ENCODE results near the gene PCDH12. TPM values are rescaled to one million over a fixed set of nuclear protein-coding genes. Genes with fewer than 3 reads are reported as not detected.
A peak's percentile ranks its signal among the peaks of the same experiment; 100 is the strongest.

PCDH12 gene
- total and polyA plus RNA-seq, 2 experiments from 2014 or later = 0.42 to 4.5 TPM

GRCh38 chr5:141914199-141914743 lies 43.7 kb downstream of the PCDH12 start:
- Histone ChIP-seq H3K79me2 (no peaks in the 10 kb centered on the region), H3K4me1 (ENCODE audit: insufficient read depth) (peaks cover 10% of the 10 kb centered on the region), H3K4me2 (peak overlapping the region; percentile 89), H3K9me3 (ENCODE audit: low read depth) (no peaks in the 10 kb centered on the region), H3K36me3 (replicated peaks; ENCODE audit: insufficient read depth, low read depth) (no peaks in the 10 kb centered on the region), H2AFZ (peak overlapping the region; percentile 20), H3K4me3 (peak overlapping the region; percentile 27), H3K9me2 (replicated peaks; ENCODE audit: insufficient read depth) (no peaks in the 10 kb centered on the region), H3K27me3 (peaks cover 15% of the 10 kb centered on the region), H4K20me1 (ENCODE audit: insufficient read depth, poor library complexity, severe bottlenecking) (no peaks in the 10 kb centered on the region), H3K27ac (no peak overlapping the region)
- 13% methylated on average over 39 of the region's 40 CpGs for WGBS (ENCODE audit: low lambda C conversion rate, missing lambda C conversion rate)
- TF ChIP-seq CTCF (IDR thresholded peaks at IDR 0.05; ENCODE audit: poor library complexity) = peak; percentile 39
- no peak for TF ChIP-seq EZH2phosphoT487 (IDR thresholded peaks at IDR 0.05; ENCODE audit: low read depth, severe bottlenecking, unreplicated experiment)
- DNase-seq (ENCODE audit: low spot score) = peak; percentile 63

GRCh38 chr5:141913560-141914198 lies 44.3 kb downstream of the PCDH12 start:
- Histone ChIP-seq H4K20me1 (ENCODE audit: insufficient read depth, poor library complexity, severe bottlenecking) (no peaks in the 10 kb centered on the region), H3K27me3 (peaks cover 15% of the 10 kb centered on the region), H3K4me1 (ENCODE audit: insufficient read depth) (peaks cover 10% of the 10 kb centered on the region), H3K79me2 (no peaks in the 10 kb centered on the region), H3K9me3 (ENCODE audit: low read depth) (no peaks in the 10 kb centered on the region), H3K4me2 (peak overlapping the region; percentile 89), H3K27ac (no peak overlapping the region), H3K36me3 (replicated peaks; ENCODE audit: insufficient read depth, low read depth) (no peaks in the 10 kb centered on the region), H3K9me2 (replicated peaks; ENCODE audit: insufficient read depth) (no peaks in the 10 kb centered on the region), H3K4me3 (peak overlapping the region; percentile 27), H2AFZ (peak overlapping the region; percentile 20)
- WGBS (ENCODE audit: low lambda C conversion rate, missing lambda C conversion rate) = 24% methylated on average over 16 of the region's 16 CpGs
- no peak for DNase-seq (ENCODE audit: low spot score)
- no peak for TF ChIP-seq EZH2 (IDR thresholded peaks at IDR 0.05; ENCODE audit: borderline replicate concordance)
- TF ChIP-seq EZH2phosphoT487 (IDR thresholded peaks at IDR 0.05; ENCODE audit: low read depth, severe bottlenecking, unreplicated experiment) = no peak
- no peak for TF ChIP-seq CTCF (IDR thresholded peaks at IDR 0.05; ENCODE audit: poor library complexity)

- H3K27ac ChIP-seq = no peak overlapping the region
- no peak for DNase-seq (ENCODE audit: low spot score)
- no peaks in the 10 kb centered on the region for H3K79me2 ChIP-seq
- 56% methylated on average over 2 of the region's 2 CpGs for WGBS (ENCODE audit: low lambda C conversion rate, missing lambda C conversion rate)
- peaks cover 10% of the 10 kb centered on the region for H3K4me1 ChIP-seq (ENCODE audit: insufficient read depth)
- no peak overlapping the region for H3K4me2 ChIP-seq
- no peaks in the 10 kb centered on the region for H3K9me3 ChIP-seq (ENCODE audit: low read depth)
- H3K4me3 ChIP-seq = no peak overlapping the region
- no peaks in the 10 kb centered on the region for H3K9me2 ChIP-seq (replicated peaks; ENCODE audit: insufficient read depth)
- H3K36me3 ChIP-seq (replicated peaks; ENCODE audit: insufficient read depth, low read depth) = no peaks in the 10 kb centered on the region
- H4K20me1 ChIP-seq (ENCODE audit: insufficient read depth, poor library complexity, severe bottlenecking) = no peaks in the 10 kb centered on the region
- no peak overlapping the region for H2AFZ ChIP-seq
- H3K27me3 ChIP-seq = peaks cover 9% of the 10 kb centered on the region
- no peak for TF ChIP-seq CTCF (IDR thresholded peaks at IDR 0.05; ENCODE audit: poor library complexity)
- TF ChIP-seq EZH2phosphoT487 (IDR thresholded peaks at IDR 0.05; ENCODE audit: low read depth, severe bottlenecking, unreplicated experiment) = no peak
- TF ChIP-seq EZH2 (IDR thresholded peaks at IDR 0.05; ENCODE audit: borderline replicate concordance) = no peak
Observed at GRCh38 chr5:141910271-141910673, 47.7 kb downstream of the PCDH12 start.

Data from hepatocyte (in vitro differentiated cells).